ENCODE data around the gene NR2F2.

Gene NR2F2

DNA sequence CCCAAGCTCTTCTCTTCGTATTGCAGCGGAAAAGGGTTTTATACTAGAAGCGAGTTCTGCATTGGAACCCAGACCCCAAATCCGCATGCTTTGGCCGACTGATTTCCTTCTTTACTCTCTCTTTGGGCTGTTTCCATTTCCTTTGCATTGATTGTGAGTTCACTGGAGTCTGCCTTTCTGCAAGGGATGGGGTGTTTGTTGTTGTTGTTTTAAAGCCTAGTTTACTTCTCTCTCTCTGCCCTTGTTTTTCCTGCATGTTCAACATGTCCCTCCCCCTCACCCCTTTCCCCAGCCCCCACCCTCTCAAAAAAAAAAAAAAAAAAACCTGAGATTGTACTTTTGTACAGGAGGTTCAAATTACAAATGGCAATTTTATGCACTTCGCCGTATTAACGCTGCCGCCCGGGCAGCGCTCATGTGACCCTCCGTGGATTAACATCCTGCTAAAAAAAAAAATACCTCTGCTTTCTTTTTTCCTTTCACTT is 2.2 kb downstream of the NR2F2 start:
- no peak for DNase-seq (ENCODE audit: low read depth)

DNA sequence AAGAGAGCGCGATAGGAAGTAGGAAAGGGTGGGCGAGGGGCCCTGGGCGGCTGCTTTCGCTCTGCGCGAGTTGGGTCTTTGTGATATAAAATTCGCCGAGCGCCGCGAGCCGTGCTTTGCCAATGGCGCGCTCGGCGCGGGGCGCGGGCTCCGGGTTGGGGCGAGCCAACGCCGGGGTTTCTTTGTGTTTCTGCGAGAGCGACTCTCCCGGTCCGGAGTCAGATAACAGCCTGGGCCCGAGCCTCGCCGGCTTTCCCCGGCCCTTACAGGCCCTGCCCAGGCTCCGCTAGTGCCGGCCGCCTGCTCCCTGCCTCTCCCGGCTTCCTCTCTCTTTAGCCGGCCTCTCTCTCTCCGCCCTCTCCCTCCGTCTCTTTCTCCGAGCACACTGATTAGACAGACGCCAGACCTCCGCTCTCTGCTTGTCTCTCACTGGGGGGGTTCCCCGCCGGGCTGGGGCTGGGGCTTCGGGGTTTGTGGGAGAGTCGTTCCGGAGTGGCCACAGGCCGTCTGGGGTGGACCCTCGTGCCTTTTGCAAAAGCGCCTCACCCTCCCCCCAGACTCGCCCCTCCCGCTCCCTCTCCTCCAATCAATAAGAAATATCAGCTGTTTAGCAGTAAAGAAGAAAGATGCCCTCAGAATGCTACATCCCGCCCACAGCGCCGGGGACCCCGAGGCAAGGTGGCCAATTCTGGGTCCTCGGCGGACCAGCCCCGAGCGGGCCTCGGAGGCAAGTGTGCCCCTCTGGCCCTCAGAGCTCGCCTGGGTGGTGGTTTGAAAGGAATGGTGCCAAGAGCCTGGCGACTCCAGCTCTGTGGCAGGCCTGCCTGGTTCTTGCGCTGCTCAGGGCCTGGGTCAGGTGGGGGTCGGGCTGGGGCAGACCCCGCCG is 2.9 kb downstream of the NR2F2 start:
- no peak for DNase-seq (ENCODE audit: low read depth)

DNA sequence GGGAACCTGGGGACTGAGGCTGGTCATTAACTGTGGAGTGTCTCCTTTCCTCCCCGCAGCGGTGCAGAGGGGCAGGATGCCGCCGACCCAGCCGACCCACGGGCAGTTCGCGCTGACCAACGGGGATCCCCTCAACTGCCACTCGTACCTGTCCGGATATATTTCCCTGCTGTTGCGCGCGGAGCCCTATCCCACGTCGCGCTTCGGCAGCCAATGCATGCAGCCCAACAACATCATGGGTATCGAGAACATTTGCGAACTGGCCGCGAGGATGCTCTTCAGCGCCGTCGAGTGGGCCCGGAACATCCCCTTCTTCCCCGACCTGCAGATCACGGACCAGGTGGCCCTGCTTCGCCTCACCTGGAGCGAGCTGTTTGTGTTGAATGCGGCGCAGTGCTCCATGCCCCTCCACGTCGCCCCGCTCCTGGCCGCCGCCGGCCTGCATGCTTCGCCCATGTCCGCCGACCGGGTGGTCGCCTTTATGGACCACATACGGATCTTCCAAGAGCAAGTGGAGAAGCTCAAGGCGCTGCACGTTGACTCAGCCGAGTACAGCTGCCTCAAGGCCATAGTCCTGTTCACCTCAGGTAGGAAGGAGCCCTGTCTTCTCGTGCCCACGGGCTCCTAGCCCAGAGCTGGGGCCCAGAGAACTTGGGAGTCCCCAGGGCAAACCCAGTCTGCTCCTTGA is 3.7 kb downstream of the NR2F2 start:
- DNase-seq (ENCODE audit: low read depth): no peak

GRCh38 chr15:96334705-96335410 is 4.4 kb downstream of the NR2F2 start:
- DNase-seq (ENCODE audit: low read depth): no peak

GRCh38 chr15:96335411-96336024 is 5.0 kb downstream of the NR2F2 start:
- no peak for DNase-seq (ENCODE audit: low read depth)

- DNase-seq (ENCODE audit: low read depth): no peak
These were observed 5.7 kb downstream of the NR2F2 start for GRCh38 chr15:96336108-96336595.

DNA sequence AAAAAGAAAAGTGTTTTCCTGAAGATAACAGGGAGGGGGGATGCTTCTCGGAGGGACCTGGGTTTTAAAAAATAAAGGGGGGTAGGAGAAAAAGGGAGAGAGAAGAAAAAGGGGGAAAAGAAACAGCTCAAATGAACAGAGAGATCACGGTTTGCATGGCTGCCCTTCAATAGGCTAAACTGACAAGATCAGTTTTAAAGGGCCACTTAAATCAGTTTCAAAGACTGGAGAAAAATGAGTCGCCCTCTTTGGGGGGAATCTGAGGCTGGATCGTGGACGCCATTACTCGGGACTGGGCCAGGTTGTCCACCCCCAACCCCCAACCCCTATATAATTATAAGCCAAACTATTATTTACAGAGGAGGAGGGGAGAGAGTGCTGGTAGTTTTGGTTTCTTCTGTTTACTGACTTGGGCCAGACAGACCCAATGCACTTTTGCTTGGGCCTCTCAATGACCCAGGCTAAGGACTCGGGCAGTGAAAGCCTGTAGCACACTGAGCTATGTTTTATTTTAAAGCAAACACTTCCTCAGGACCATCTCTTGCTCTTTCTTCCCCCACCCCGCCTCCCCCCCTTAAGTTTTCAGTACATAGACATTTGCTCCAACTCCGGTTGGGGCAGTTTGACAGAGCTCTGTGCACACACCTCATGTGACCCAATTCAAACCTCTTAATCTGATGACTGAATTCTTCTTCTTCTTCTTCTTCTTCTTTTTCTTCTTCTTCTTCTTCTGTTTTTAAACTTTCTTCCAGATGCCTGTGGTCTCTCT is 6.3 kb downstream of the NR2F2 start:
- DNase-seq (ENCODE audit: low read depth): no peak

DNA sequence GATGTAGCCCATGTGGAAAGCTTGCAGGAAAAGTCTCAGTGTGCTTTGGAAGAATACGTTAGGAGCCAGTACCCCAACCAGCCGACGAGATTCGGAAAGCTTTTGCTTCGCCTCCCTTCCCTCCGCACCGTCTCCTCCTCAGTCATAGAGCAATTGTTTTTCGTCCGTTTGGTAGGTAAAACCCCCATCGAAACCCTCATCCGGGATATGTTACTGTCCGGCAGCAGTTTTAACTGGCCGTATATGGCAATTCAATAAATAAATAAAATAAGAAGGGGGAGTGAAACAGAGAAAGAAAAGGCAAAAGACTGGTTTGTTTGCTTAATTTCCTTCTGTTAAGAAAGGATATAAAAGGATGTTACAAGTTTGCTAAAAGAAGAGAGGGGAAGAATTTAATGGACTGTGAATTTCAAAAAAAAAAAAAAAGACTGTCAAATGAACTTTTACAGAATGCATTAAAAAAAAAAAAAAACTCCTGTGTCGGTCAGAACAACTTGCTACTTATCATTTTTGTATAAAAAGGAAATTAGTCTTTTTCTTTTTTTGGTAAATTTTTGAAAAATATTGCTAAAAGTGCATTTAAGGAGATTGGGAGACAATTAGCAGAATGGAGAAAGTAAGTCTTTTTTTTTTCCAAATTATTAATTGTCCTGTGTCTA is 7.0 kb downstream of the NR2F2 start:
- no peak for DNase-seq (ENCODE audit: low read depth)

GRCh38 chr15:96338074-96338765 is 7.7 kb downstream of the NR2F2 start:
- no peak for DNase-seq (ENCODE audit: low read depth)

DNA sequence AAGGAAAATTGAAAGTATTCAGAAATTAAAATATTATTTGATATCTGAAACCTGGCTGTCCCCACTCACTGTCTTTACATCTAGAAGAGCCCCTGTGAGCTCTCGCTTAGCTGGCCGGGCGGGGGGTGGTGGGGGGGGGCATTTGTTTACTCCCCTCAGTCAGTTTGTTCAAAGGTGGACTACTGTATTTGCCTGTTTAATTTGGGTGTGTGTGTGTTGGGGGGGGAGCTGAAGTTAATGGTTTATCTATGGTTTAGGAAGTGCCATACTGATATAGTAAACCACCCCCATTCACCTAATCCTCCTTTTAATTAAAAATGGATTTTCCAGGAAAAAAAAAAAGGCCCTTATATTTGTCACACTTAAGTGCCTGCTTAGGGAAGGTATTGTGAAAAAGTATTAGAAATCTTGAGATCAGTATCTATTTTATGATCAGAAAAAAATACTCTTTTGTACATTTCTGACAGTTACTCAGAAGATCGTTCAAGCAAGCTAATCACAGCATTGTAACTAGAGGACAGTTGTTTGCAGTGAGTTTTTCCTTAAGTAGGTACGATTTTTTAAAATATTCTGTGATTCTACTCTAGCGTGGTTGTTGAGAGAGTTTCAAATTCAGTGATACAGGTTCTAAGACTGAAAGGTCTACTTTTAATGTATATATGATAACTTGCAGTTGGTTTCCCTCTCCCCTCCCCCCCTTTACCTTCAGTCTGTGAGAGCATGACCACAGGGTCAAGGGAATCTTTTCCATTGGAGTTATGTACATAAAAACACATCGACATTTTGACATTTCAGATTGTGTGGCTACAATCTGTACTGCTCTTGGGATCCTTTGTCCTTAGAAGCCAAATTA is 8.5 kb downstream of the NR2F2 start:
- no peak for DNase-seq (ENCODE audit: low read depth)

DNA sequence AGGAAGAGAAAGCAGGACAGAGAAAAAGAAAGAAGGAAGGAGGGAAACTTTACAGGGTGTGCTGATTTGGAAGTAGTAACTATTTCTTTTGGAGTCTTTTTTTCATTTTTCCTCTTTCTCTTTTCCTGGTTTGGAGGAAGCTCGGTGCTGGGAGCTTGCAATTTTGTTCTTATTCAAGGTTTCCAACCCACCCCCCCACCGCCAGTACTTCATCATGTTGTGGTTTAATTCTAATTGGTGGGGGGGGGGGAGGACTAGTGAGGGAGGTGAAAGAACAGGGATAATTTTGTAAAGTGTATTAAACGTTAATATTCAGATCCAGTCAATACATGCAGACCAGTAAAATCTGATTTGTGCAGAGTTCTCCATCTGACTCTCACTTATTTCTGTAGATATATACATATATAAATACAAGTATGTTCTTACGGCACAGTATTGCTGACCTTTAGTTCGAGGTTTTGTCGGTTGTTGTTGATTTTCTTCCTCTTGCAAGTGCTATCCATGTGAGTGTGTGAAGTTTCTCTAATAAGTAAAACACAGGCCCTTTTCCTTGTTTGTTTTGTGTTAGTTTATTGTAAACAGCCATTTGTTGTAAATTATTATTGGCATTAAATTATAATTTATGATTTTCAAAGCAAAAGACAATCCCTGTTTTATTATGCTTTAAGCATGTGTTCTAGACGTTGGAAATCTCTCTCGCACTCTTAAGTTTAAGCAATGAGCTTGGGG is 9.3 kb downstream of the NR2F2 start:
- no peak for DNase-seq (ENCODE audit: low read depth)

GRCh38 chr15:96340348-96340597 is 9.8 kb downstream of the NR2F2 start:
- no peak for DNase-seq (ENCODE audit: low read depth)

GRCh38 chr15:96340598-96341512 is 10.4 kb downstream of the NR2F2 start:
- DNase-seq (ENCODE audit: low read depth): no peak

GRCh38 chr15:96341513-96342405 is 11.3 kb downstream of the NR2F2 start:
- DNase-seq (ENCODE audit: low read depth): no peak

GRCh38 chr15:96342406-96343112 is 12.1 kb downstream of the NR2F2 start:
- no peak for DNase-seq (ENCODE audit: low read depth)

Measured in activated T-helper 1 cell treated with Interleukin-2 at 50 U/mL for 16 hours (primary cell).